Measurements from ENCODE around the gene USF2. TPM values are rescaled to one million over a fixed set of nuclear protein-coding genes. Genes with fewer than 3 reads are reported as not detected.
A peak's percentile ranks its signal among the peaks of the same experiment; 100 is the strongest.

USF2 gene
- total and polyA plus RNA-seq, 12 donors, result 125 to 185 (median 151) TPM

DNA sequence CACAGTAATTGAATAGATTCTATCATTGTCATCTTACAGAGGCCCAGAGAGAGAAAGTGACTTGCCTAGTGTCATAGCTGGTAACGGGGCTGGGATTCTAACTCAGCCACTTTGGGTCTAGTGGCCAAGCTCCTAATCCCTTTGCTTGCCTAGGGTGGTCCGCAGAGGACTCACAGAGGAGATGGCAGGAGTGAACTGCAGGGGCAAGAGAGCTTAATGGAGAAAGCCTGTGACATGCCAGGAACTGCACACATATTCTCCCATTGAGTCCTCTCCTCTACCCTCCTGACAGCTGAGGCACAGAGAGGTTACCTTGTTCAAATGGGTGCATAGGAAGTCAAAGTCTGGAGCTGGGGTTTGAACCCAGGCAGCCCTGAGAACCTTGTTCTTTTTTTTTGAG, 17.3 kb upstream of the USF2 start:
- TF ChIP-seq, protein P1, sequence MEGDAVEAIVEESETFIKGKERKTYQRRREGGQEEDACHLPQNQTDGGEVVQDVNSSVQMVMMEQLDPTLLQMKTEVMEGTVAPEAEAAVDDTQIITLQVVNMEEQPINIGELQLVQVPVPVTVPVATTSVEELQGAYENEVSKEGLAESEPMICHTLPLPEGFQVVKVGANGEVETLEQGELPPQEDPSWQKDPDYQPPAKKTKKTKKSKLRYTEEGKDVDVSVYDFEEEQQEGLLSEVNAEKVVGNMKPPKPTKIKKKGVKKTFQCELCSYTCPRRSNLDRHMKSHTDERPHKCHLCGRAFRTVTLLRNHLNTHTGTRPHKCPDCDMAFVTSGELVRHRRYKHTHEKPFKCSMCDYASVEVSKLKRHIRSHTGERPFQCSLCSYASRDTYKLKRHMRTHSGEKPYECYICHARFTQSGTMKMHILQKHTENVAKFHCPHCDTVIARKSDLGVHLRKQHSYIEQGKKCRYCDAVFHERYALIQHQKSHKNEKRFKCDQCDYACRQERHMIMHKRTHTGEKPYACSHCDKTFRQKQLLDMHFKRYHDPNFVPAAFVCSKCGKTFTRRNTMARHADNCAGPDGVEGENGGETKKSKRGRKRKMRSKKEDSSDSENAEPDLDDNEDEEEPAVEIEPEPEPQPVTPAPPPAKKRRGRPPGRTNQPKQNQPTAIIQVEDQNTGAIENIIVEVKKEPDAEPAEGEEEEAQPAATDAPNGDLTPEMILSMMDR (IDR thresholded peaks at IDR 0.05), result no peak
- intact Hi-C loops (cut with DNase I), result loop anchor here in 1 of 10 donors (10.0 kb wide), 1 partner anchor 97 kb away; the partner anchor contains the start of gene FXYD5
- no peak overlapping the region for H3K4me3 ChIP-seq
- WGBS, 2 donors, result 92 to 93% methylated on average over 2 of the region's 2 CpGs
- H3K27ac ChIP-seq, result no peak overlapping the region
- no peak for DNase-seq
- peaks cover 0 to 2% (median 0%) of the 10 kb centered on the region in 11 donors for H3K9me3 ChIP-seq
- peaks cover 0 to 56% (median 28%) of the 10 kb centered on the region in 9 donors for H3K4me1 ChIP-seq
- no peak for ATAC-seq
- no peaks in the 10 kb centered on the region for H3K36me3 ChIP-seq
- peaks cover 10 to 50% (median 40%) of the 10 kb centered on the region in 7 donors for H3K27me3 ChIP-seq

DNA sequence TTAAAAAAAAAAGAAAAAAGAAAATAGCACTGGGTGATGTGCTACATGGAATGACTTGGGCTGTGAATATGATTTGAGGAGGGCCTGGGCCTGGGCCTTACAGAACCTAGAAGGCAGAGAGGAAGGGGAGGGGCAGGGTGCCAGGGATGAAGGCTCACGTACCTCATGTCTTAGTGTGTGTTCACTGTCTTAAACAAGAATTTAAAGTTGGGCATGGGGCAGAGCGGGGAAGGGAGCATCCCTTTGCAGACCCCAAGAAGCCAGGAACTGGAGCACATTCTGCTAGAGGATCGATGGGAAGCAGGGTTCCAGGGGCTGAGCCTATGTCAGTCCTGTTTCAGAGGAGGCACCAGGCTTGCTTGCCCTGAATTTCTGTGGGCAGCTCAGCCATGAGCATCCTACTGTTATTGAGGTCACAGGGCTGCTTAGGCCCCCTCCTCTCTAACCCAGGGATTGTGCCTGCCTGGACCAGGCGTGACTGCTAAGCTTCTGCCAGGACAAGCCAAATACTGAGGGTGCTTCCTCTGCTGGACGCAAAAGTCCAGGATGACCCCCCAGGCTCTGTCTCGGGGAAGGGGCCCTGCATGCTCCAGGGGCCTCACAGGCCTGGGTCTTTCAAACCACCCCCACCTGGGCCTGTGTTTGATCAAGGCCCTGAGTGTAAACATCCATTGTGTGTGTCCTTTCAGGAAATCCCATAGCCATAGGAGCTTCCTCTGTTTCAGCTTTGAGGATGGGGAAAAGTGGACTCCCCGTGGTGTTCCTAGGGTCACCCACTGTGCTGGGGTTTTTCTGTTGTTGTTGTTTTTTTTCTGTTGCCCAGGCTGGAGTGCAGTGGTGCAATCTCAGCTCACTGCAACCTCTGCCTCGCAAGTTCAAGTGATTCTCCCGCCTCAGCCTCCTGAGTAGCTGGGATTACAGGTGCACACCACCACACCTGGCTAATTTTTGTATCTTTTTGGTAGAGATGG, 15.2 kb upstream of the USF2 start:
- Histone ChIP-seq H3K36me3 (no peaks in the 10 kb centered on the region), H3K4me3 (no peak overlapping the region), H3K9me3 (no peaks in the 10 kb centered on the region), H3K4me1 (peaks cover 0 to 35% (median 17%) of the 10 kb centered on the region in 9 donors), H3K27ac (peak overlapping the region in 7 of 10 donors; percentile 58 to 81 (median 71)), H3K27me3 (peaks cover 4 to 34% (median 23%) of the 10 kb centered on the region in 7 donors)
- DNase-seq, result no peak
- TF ChIP-seq, protein P1 (IDR thresholded peaks at IDR 0.05), result no peak
- intact Hi-C loops (cut with DNase I), result loop anchor here in 1 of 10 donors (10.0 kb wide), 1 partner anchor 99 kb away; the partner anchor contains the start of gene FXYD5
- 76 to 80% methylated on average over 9 of the region's 9 CpGs for WGBS, 2 donors
- ATAC-seq, result peak in 2 of 8 donors; percentile 17 to 47

DNA sequence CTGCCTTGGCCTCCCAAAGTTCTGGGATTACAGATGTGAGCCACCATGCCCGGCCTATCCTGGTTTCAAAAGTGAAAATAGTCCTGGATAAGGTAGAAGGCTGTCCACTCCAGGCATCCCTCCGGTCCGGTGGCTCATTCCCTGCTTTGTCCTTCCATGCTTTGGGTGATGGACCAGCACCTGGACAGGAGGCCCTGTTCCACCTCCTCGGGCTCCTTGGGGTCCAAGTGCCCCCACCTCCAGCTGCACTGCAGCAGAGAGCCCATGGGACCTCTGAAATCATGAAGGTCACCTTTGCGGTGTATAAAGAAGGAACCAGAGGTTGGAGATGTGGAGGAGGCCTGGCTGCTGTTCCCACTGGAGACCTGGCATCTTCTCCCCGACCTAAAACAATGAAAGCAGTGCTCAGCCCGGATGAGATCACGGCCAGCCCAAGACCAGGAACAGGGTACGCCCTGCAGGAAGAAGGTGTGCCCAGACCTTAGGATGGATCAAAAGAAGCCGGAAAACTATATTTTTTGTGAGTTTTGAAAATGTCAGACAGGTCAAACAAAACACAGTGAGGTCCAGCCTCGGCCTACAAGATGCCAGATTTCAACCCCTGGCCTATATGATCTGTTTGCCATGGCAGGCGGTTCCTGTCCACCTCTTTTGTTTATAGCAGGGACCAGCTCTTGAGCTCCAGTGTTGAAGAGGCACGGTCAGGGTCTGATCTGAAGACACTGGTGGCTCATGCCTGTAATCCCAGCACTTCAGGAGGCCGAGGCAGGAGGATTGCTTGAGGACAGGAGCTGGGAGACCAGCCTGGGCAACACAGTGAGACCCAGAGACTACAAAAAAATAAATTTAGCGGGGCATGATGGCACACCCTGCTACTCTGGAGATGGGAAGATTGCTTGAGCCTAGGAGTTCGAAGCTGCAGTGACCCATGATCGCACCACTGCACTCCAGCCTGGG, 14.1 kb upstream of the USF2 start:
- intact Hi-C loops (cut with DNase I), result loop anchor here in 1 of 10 donors (10.0 kb wide), 1 partner anchor 100 kb away; the partner anchor contains the start of gene FXYD5
- WGBS, 2 donors, result 81 to 84% methylated on average over 17 of the region's 17 CpGs
- TF ChIP-seq, protein P1 (IDR thresholded peaks at IDR 0.05), result no peak

More for the DNA sequence above, 14.1 kb upstream of the USF2 start:
- Histone ChIP-seq H3K27ac (peak overlapping the region in 9 of 10 donors; percentile 29 to 81 (median 68)), H3K4me1 (peaks cover 0 to 30% (median 12%) of the 10 kb centered on the region in 9 donors), H3K27me3 (peaks cover 0 to 24% (median 13%) of the 10 kb centered on the region in 7 donors), H3K9me3 (no peaks in the 10 kb centered on the region), H3K4me3 (no peak overlapping the region), H3K36me3 (no peaks in the 10 kb centered on the region)
- DNase-seq, result no peak
- ATAC-seq, result peak in 7 of 8 donors; percentile 65 to 87 (median 75)
